Transverse colon (tissue), 3 donors: ENCODE measurements around the gene VAMP8.

Source experiments
- EP300 ChIP-seq: sonication (generic); formaldehyde crosslinking; IDR thresholded peaks from one replicate; pipeline ENCODE4 v1.6.1; 2017; ENCODE audit warnings: antibody characterized with exemption, low read depth
- POLR2A ChIP-seq: fragments of 450-650 bp; IDR thresholded peaks from one replicate; pipeline ENCODE4 v1.6.1; 2016; ENCODE audit warnings: antibody characterized with exemption, mild to moderate bottlenecking, moderate library complexity
- TF ChIP-seq, protein P1 (sequence below), 5 experiments: fragments of 200-600 bp in 3 of 5; fragments of 450-650 bp in 2 of 5; sonication (generic) in 3 of 5; IDR thresholded peaks; 1 replicate in 2 of 5; 2 replicates in 3 of 5; pipeline ENCODE4 v1.5.1; 2016 to 2017; ENCODE audit warnings: antibody characterized with exemption in 5 of 5, inconsistent platforms in 3 of 5, mild to moderate bottlenecking in 2 of 5, moderate library complexity in 1 of 5

DNA sequence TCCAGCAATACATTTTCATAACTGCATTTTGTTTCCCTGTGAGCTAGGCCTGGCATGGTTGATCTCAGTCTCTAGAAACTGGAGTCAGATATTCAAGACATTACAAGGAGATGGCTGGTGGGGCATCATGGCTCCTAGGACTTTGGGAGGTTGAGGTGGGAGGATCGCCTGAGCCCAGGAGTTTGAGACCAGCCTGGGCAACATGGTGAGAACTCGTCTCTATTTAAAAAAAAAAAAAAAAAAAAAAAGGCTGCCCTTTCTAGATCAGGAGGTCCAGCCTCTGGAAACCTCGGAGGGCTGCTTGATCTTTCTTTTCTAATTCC is 362 bp upstream of the VAMP8 start:
- TF ChIP-seq, protein P1, sequence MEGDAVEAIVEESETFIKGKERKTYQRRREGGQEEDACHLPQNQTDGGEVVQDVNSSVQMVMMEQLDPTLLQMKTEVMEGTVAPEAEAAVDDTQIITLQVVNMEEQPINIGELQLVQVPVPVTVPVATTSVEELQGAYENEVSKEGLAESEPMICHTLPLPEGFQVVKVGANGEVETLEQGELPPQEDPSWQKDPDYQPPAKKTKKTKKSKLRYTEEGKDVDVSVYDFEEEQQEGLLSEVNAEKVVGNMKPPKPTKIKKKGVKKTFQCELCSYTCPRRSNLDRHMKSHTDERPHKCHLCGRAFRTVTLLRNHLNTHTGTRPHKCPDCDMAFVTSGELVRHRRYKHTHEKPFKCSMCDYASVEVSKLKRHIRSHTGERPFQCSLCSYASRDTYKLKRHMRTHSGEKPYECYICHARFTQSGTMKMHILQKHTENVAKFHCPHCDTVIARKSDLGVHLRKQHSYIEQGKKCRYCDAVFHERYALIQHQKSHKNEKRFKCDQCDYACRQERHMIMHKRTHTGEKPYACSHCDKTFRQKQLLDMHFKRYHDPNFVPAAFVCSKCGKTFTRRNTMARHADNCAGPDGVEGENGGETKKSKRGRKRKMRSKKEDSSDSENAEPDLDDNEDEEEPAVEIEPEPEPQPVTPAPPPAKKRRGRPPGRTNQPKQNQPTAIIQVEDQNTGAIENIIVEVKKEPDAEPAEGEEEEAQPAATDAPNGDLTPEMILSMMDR (IDR thresholded peaks at IDR 0.05): no peak
- TF ChIP-seq POLR2A (no peak), EP300 (no peak)
